Neural progenitor cell (in vitro differentiated cells): ENCODE measurements around the gene TET2.

ENCODE experiments used
- CTCF ChIP-seq: fragments of 200-600 bp; sonication (generic); IDR thresholded peaks from 2 replicates; pipeline ENCODE4 v1.5.1; 2017; ENCODE audit warnings: antibody characterized with exemption, mild to moderate bottlenecking
- EZH2 ChIP-seq: fragments of 200-600 bp; sonication (generic); IDR thresholded peaks from 2 replicates; pipeline ENCODE4 v1.6.1; 2017; ENCODE audit warnings: antibody characterized with exemption, mild to moderate bottlenecking, moderate library complexity
- EZH2phosphoT487 ChIP-seq: fragments of 200-600 bp; sonication (generic); IDR thresholded peaks from 2 replicates; pipeline ENCODE4 v1.6.1; 2017; ENCODE audit warnings: antibody characterized with exemption

DNA sequence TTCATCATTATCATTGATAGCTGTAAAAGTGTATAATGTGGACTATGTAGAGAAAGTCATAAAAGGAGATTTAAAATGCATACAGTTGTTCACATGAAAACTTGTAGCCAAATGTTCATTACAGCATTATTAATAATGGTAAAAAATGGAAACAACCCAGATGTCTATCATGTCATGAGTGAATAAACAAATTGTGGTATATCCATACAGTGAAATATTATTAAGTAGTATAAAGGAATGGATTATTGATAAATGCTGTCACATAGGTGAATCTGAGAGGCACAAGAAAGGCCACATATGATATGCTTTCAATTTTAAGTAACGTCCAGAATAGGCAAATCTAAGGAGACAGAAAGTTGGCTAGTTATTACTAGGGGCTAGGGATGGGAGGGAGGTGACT is 7.1 kb downstream of the TET2 start:
- TF ChIP-seq CTCF: no peak
- no peak for TF ChIP-seq EZH2
- TF ChIP-seq EZH2phosphoT487: no peak
